ENCODE data around the gene EIF3C.
"Not testable (repeated sequence)": the region's sequence is repeated elsewhere in the genome, so short reads cannot be mapped to it uniquely, and the experiment has no call there.

Gene EIF3C

GRCh38 chr16:28750469-28751067 lies 39.3 kb downstream of the EIF3C start:
- DNase-seq = not testable (repeated sequence)

DNA sequence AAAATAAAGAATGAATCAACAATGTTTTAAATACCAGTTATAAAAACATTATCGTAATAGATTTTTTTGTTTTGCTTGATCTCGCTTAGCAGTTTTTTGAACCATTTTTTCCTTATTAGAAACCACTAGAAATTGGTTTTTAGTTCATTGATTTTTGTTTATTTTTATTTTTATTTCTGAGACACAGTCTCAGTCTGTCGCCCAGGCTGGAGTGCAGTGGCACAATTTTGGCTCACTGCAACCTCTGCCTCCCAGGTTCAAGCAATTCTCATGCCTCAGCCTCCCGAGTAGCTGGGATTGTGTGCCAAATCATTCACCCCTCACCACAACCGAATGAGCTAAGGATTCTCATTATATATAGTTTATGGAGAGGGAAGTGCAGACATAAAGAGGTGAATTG lies 40.2 kb downstream of the EIF3C start, which contains the start of gene NPIPB9:
Gene NPIPB9 (plus strand): TSS at position 301 of the 400 bp plus-strand sequence.
- DNase-seq = not testable (repeated sequence)

DNA sequence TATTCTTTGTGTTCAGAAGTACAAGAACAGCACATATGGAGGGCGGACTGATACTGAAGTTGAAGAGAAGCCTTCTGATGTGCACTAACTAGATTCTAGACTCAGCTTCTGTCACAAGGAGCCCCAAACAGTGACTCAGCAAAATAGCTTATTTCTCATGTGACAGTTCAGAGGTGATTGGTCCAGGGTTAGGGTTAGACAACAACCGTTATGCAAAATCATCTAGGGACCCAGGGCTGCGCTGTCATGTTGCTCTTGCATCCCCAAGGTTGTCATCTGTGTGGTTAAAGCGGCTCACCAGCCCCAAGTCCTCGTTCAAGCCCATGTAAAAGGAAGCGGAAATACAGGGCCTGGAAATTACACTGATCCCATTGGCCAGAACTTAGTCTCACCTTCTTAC lies 70.4 kb downstream of the EIF3C start:
- not testable (repeated sequence) for DNase-seq

DNA sequence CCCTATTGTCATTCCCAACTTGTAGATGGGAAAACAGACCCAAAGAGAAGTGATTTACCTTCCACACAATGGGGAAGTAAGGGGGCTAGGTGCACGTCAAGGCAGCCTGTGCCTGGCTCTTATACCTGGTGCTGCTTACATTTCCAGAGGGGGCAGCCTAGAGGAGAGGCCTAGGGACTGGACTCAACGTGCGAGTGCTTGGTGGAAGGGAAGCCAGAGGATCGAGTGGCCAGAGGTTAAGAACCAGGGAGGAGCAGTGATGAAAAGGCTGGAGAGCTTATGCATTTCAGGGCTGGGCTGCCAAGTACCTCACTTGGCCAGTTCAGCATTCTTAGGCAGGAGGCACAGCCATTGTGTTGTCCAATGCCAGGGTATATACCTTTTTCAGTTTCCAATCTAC lies 71.1 kb downstream of the EIF3C start:
- not testable (repeated sequence) for DNase-seq

Data from activated CD4-positive, alpha-beta T cell treated with anti-CD3 and anti-CD28 coated beads for 4 hours (primary cell).